Measurements from ENCODE around the gene DNAH5. TPM values are rescaled to one million over a fixed set of nuclear protein-coding genes. Genes with fewer than 3 reads are reported as not detected.

DNAH5 gene
- total RNA-seq, 3 donors from 2014 or later, result 0.48 to 14.4 (median 3.8) TPM

DNA sequence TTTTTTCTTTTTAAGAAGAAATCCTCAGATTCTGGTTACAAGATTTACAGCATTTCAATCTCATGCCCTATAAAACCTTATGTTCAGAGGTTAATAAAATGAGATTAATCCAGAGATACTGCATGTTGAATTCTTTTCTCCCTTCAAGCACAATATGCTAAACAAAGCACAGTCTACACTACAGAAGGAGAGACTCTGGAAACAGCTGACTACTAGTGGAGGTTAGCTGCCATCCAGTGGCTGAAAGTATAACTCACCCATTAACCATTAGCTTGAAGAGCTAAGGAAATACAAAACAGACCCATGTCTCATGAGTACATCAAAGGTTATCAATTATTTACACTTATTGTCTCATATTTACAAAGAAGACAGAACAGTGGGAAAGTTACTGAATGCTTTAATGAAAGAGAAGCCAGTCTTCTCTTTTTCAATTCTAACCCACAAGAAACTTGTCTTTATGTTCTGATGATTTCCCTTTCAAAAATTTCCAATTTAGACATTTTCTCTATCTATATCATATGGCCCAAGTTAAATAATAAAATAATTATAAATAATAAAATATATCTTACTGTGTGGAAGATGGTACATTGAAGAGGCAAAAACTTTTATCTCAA lies 12.7 kb upstream of the DNAH5 start:
- DNase-seq (ENCODE audit: low spot score in 2 of 2), result no peak
- Histone ChIP-seq H3K4me3 (no peak overlapping the region), H3K9me3 (no peaks in the 10 kb centered on the region), H3K36me3 (no peaks in the 10 kb centered on the region), H3K27me3 (no peaks in the 10 kb centered on the region), H3K4me1 (no peaks in the 10 kb centered on the region), H3K27ac (no peak overlapping the region)
- intact Hi-C loops (cut with DNase I; ENCODE audit: low total_unique reads), result no loop called here
- TF ChIP-seq POLR2AphosphoS5 (IDR thresholded peaks at IDR 0.05), result no peak
- TF ChIP-seq, protein P1, sequence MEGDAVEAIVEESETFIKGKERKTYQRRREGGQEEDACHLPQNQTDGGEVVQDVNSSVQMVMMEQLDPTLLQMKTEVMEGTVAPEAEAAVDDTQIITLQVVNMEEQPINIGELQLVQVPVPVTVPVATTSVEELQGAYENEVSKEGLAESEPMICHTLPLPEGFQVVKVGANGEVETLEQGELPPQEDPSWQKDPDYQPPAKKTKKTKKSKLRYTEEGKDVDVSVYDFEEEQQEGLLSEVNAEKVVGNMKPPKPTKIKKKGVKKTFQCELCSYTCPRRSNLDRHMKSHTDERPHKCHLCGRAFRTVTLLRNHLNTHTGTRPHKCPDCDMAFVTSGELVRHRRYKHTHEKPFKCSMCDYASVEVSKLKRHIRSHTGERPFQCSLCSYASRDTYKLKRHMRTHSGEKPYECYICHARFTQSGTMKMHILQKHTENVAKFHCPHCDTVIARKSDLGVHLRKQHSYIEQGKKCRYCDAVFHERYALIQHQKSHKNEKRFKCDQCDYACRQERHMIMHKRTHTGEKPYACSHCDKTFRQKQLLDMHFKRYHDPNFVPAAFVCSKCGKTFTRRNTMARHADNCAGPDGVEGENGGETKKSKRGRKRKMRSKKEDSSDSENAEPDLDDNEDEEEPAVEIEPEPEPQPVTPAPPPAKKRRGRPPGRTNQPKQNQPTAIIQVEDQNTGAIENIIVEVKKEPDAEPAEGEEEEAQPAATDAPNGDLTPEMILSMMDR (IDR thresholded peaks at IDR 0.05), result peak in 2 of 3 donors; percentile 53 to 55

DNA sequence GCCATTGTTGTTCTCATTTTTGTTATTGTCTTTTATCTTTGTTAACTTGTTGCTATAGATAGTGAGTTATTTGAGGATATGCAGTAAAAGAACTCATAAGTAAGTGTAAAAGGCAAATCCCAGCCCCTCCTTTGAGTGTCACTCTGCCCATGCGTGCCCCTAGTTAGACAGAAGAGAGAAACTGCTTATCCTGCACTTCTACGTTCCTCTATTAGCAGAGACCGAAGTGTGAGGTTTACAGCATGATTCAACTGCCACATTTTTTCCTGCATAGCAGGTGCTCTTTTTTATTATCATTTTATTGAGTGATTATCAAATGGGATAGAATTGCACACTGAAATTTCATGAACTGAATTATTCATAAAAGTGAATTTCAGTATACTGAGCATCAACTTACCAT lies 12.0 kb upstream of the DNAH5 start:
- Histone ChIP-seq H3K9me3 (no peaks in the 10 kb centered on the region), H3K27me3 (no peaks in the 10 kb centered on the region), H3K4me1 (no peaks in the 10 kb centered on the region), H3K36me3 (no peaks in the 10 kb centered on the region), H3K4me3 (no peak overlapping the region), H3K27ac (no peak overlapping the region)
- intact Hi-C loops (cut with DNase I; ENCODE audit: low total_unique reads), result no loop called here
- TF ChIP-seq, protein P1 (IDR thresholded peaks at IDR 0.05), result no peak
- TF ChIP-seq POLR2A (IDR thresholded peaks at IDR 0.05) (no peak), POLR2AphosphoS5 (IDR thresholded peaks at IDR 0.05) (no peak)
- DNase-seq (ENCODE audit: low spot score in 2 of 2), result no peak

DNA sequence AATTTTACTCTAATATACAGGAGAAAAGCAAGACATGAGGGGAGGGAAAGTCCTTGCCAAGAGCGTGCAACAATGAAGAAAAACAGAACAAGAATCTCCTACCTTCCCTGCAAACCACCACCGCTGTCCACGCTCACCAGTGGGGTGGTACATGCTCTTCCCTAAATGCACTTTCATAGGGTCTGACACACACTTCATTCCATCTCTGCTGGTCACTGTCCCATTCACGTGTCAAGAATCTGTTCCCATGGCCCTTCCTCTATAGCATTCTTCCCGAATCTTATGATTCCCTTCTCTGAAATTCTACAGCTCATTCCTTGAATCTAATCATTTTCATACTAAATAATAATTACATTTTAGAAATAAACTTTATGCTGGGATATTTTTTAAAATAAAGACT lies 11.4 kb upstream of the DNAH5 start:
- no peak for DNase-seq (ENCODE audit: low spot score in 2 of 2)
- H3K36me3 ChIP-seq, result no peaks in the 10 kb centered on the region
- no peaks in the 10 kb centered on the region for H3K27me3 ChIP-seq
- TF ChIP-seq, protein P1 (IDR thresholded peaks at IDR 0.05), result no peak
- TF ChIP-seq POLR2A (IDR thresholded peaks at IDR 0.05) (no peak), POLR2AphosphoS5 (IDR thresholded peaks at IDR 0.05) (no peak)
- H3K4me3 ChIP-seq, result no peak overlapping the region
- intact Hi-C loops (cut with DNase I; ENCODE audit: low total_unique reads), result no loop called here
- no peaks in the 10 kb centered on the region for H3K4me1 ChIP-seq
- no peak overlapping the region for H3K27ac ChIP-seq
- no peaks in the 10 kb centered on the region for H3K9me3 ChIP-seq

DNA sequence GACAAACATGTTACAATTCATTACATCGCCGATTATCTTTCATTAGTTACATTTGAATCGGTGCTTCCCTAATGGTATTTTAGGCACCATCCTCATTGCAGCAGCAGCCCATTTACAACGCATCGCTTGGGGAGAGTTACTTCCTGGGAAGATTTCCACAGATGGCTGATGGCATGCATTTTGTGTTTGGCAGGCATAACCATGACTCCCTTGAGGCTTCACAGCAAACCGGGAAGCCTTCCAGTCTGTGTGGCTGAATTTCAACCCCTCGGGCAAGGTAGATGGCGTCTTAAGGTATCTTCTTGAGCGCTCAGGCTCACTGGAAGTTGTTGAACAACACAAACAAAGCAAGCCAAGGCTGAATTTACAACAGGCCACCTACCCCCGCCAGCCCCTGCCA lies 1.6 kb upstream of the DNAH5 start:
- intact Hi-C loops (cut with DNase I; ENCODE audit: low total_unique reads), result no loop called here
- TF ChIP-seq POLR2AphosphoS5 (IDR thresholded peaks at IDR 0.05), result no peak
- TF ChIP-seq, protein P1 (IDR thresholded peaks at IDR 0.05), result no peak

DNA sequence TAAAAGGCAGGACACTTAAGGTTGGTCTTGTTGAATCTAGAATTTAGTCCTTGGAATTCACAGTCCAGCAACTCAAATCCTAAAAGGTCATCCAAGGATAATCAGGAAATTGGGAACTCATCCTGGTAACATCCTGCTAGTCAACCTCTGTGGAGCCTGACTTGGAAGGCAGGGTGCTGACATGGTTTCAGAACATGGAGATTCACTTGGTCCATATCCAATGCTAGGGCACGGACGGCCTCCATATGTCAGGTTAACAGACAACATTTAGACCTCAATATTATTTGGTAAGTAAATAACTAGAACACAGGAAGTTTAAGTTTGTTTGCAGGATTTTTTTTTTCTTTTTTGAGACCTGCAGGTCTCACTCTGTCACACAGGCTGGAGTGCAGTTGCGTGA lies 783 bp upstream of the DNAH5 start:
- H3K9me3 ChIP-seq, result no peaks in the 10 kb centered on the region
- TF ChIP-seq POLR2AphosphoS5 (IDR thresholded peaks at IDR 0.05), result no peak
- TF ChIP-seq, protein P1 (IDR thresholded peaks at IDR 0.05), result no peak
- no peak for TF ChIP-seq POLR2A (IDR thresholded peaks at IDR 0.05)
- H3K27ac ChIP-seq, result no peak overlapping the region
- H3K36me3 ChIP-seq, result no peaks in the 10 kb centered on the region
- no peaks in the 10 kb centered on the region for H3K27me3 ChIP-seq
- H3K4me3 ChIP-seq, result no peak overlapping the region
- no peaks in the 10 kb centered on the region for H3K4me1 ChIP-seq
- no peak for DNase-seq (ENCODE audit: low spot score in 2 of 2)
- intact Hi-C loops (cut with DNase I; ENCODE audit: low total_unique reads), result no loop called here

More for the DNA sequence above, 1.6 kb upstream of the DNAH5 start:
- no peaks in the 10 kb centered on the region for H3K27me3 ChIP-seq
- H3K4me3 ChIP-seq, result peak overlapping the region in 2 of 3 donors; percentile 24 to 49
- peak overlapping the region in 1 of 2 donors; percentile 44 for H3K27ac ChIP-seq
- no peaks in the 10 kb centered on the region for H3K9me3 ChIP-seq
- H3K4me1 ChIP-seq, result no peaks in the 10 kb centered on the region
- peak; percentile 67 to 74 for DNase-seq (ENCODE audit: low spot score in 2 of 2)
- no peaks in the 10 kb centered on the region for H3K36me3 ChIP-seq
